HFFc6 (cell line): ENCODE data around the gene MLST8. TPM values are rescaled to one million over a fixed set of nuclear protein-coding genes. Genes with fewer than 3 reads are reported as not detected.

Experiments used
- DNase-seq: peaks from one replicate; pipeline ENCODE4 v3.0.0-alpha.2; 2018
- H3K27ac Mint-ChIP-seq: 2 replicates; pipeline ENCODE4 v1.8.0; 2020; ENCODE audit warnings: mild to moderate bottlenecking, mixed read lengths
- H3K27me3 Mint-ChIP-seq: 2 replicates; pipeline ENCODE4 v1.8.0; 2021; ENCODE audit warnings: mild to moderate bottlenecking, moderate library complexity, mixed read lengths; ENCODE audit not compliant: insufficient read depth
- H3K36me3 Mint-ChIP-seq: 2 replicates; pipeline ENCODE4 v1.8.0; 2021; ENCODE audit warnings: low read depth, mixed read lengths
- H3K4me1 Mint-ChIP-seq: 2 replicates; pipeline ENCODE4 v1.8.0; 2020; ENCODE audit warnings: low read depth, mixed read lengths
- H3K4me3 Mint-ChIP-seq: 2 replicates; pipeline ENCODE4 v1.8.0; 2020; ENCODE audit warnings: mild to moderate bottlenecking, moderate library complexity, mixed read lengths
- H3K9me3 Mint-ChIP-seq: 2 replicates; pipeline ENCODE4 v1.8.0; 2020; ENCODE audit warnings: mild to moderate bottlenecking, mixed read lengths
- total RNA-seq, 6 experiments: library from RNA; stranded (reverse); fragmentation: NEBNext Ultra II Directional; extraction: Animal tissue kit (Norgen Biotek cat#: 25700); gene quantifications; 2 replicates in 1 of 6; 3 replicates in 5 of 6; pipeline ENCODE4 v1.2.3, GENCODE V29; 2021
- TF ChIP-seq, protein P1 (sequence below): fragments of 200-600 bp; sonication (generic); IDR thresholded peaks from 2 replicates; pipeline ENCODE4 v1.5.0; 2021; ENCODE audit warnings: antibody characterized with exemption, mild to moderate bottlenecking

The MLST8 gene
- total RNA-seq, 6 experiments from 2014 or later, result 32.7 to 39.4 (median 37.5) TPM

DNA sequence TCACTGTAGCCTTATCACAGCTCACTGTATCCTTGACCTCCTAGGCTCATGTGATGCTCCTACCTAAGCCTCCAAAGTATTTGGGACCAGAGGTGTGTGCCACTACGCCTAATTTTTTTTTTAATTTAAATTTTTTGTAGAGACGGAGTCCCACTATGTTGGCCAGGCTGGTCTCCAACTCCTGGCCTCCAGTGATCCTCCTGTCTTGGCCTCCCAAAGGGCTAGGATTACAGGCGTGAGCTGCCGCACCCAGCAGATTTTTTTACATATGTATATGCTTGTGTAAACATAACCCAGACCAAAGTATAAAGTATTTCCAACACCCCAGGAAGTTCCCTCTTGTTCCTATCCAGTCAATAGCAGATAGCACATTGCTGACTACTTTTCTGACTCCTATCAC lies 11.1 kb downstream of the MLST8 start:
- H3K4me3 Mint-ChIP-seq, result peak overlapping the region; percentile 54; the same call in 1 of the 2 replicates
- TF ChIP-seq, protein P1, sequence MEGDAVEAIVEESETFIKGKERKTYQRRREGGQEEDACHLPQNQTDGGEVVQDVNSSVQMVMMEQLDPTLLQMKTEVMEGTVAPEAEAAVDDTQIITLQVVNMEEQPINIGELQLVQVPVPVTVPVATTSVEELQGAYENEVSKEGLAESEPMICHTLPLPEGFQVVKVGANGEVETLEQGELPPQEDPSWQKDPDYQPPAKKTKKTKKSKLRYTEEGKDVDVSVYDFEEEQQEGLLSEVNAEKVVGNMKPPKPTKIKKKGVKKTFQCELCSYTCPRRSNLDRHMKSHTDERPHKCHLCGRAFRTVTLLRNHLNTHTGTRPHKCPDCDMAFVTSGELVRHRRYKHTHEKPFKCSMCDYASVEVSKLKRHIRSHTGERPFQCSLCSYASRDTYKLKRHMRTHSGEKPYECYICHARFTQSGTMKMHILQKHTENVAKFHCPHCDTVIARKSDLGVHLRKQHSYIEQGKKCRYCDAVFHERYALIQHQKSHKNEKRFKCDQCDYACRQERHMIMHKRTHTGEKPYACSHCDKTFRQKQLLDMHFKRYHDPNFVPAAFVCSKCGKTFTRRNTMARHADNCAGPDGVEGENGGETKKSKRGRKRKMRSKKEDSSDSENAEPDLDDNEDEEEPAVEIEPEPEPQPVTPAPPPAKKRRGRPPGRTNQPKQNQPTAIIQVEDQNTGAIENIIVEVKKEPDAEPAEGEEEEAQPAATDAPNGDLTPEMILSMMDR, result no peak
- no peaks in the 10 kb centered on the region; the same call in 1 of the 2 replicates for H3K36me3 Mint-ChIP-seq
- peaks cover 26% of the 10 kb centered on the region for H3K4me1 Mint-ChIP-seq
- H3K9me3 Mint-ChIP-seq, result no peaks in the 10 kb centered on the region
- H3K27ac Mint-ChIP-seq, result no peak overlapping the region; the same call in 1 of the 2 replicates
- DNase-seq, result no peak
- peaks cover 8% of the 10 kb centered on the region for H3K27me3 Mint-ChIP-seq

GRCh38 chr16:2223221-2223941 lies 18.1 kb downstream of the MLST8 start, which contains the start of gene E4F1:
TSS of gene E4F1 (plus strand) at chr16:2223591. CDS start at chr16:2223614, 23 bp downstream.
- TF ChIP-seq, protein P1, result peak; percentile 22; the same call in 1 of the 2 replicates
- DNase-seq, result peak; percentile 99
- Mint-ChIP-seq H3K4me3 (peak within 1 kb of the TSS; percentile 90), H3K36me3 (no peaks in the 10 kb centered on the region), H3K27ac (peak within 1 kb of the TSS; percentile 60), H3K9me3 (no peaks in the 10 kb centered on the region), H3K4me1 (peaks cover 16% of the 10 kb centered on the region), H3K27me3 (no peaks in the 10 kb centered on the region)

DNA sequence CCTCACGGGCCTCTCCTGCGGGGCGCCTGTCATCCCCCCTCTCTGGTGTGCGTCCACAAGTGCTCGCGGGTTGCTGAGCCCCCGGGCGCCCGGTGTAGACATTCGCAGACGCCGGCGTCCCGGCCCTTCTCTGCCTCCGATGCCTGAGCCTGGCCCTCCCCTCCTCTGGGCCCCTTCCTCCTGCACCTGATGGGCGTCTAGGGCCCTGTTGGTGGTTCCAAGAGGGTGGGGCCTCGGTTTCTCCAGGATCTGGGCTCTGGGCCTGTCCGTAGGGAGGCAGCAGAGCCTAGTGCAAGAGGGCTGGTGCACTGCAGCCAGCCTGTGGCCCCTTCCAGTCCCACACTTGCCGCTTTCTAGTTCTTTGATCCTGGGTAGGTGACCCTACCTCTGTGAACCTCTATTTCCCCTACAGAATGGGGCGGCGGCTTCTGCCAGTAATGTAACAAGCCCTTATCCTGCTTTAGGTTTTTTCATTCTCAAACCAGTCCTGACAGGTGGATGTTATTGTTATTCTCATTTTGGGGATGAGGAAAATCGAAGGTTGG lies 18.8 kb downstream of the MLST8 start:
- peak overlapping the region; percentile 60 for H3K27ac Mint-ChIP-seq
- H3K27me3 Mint-ChIP-seq, result no peaks in the 10 kb centered on the region
- H3K4me1 Mint-ChIP-seq, result peaks cover 16% of the 10 kb centered on the region
- DNase-seq, result peak; percentile 30
- H3K4me3 Mint-ChIP-seq, result peak overlapping the region; percentile 90
- H3K36me3 Mint-ChIP-seq, result no peaks in the 10 kb centered on the region
- no peaks in the 10 kb centered on the region for H3K9me3 Mint-ChIP-seq
- TF ChIP-seq, protein P1, result no peak

DNA sequence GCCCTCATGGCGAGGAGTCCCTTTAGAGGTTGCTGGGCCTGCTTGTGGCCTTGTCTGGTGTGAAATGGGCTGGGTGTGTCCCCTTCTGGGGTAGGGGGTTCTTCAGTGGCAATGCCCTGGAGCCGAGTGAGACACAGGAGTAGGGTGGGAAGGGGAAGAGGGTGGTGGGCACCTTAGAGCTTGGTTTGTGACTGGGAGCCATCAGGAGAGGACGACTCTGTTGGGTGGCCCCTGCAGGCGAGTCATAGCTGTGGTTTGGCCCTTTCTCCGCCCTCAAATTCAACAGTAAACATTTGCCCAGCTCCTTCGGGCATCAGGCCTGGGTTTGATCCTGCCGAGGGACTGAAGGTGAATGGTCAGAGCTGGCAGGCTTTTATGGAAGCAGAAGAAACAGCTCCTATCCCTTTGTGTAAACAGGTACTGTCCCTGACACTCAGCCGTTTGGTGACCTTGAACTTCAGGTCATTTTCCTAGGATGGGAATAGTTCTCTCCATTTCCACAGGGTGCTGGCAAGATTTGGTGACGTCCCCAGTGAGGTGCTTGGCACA lies 21.1 kb downstream of the MLST8 start:
- no peak for DNase-seq
- TF ChIP-seq, protein P1, result no peak
- no peaks in the 10 kb centered on the region for H3K9me3 Mint-ChIP-seq
- peak overlapping the region; percentile 72 for H3K27ac Mint-ChIP-seq
- H3K36me3 Mint-ChIP-seq, result no peaks in the 10 kb centered on the region
- peaks cover 16% of the 10 kb centered on the region for H3K4me1 Mint-ChIP-seq
- peak overlapping the region; percentile 54 for H3K4me3 Mint-ChIP-seq
- no peaks in the 10 kb centered on the region; the same call in 1 of the 2 replicates for H3K27me3 Mint-ChIP-seq

GRCh38 chr16:2226918-2227317 lies 21.7 kb downstream of the MLST8 start:
- Mint-ChIP-seq H3K36me3 (no peaks in the 10 kb centered on the region), H3K27me3 (no peaks in the 10 kb centered on the region; the same call in none of the 2 replicates), H3K9me3 (no peaks in the 10 kb centered on the region), H3K4me3 (no peak overlapping the region), H3K4me1 (peaks cover 16% of the 10 kb centered on the region), H3K27ac (no peak overlapping the region; the same call in 1 of the 2 replicates)
- TF ChIP-seq, protein P1, result no peak
- DNase-seq, result no peak
